ENCODE measurements around the gene SEMA3G.

DNA sequence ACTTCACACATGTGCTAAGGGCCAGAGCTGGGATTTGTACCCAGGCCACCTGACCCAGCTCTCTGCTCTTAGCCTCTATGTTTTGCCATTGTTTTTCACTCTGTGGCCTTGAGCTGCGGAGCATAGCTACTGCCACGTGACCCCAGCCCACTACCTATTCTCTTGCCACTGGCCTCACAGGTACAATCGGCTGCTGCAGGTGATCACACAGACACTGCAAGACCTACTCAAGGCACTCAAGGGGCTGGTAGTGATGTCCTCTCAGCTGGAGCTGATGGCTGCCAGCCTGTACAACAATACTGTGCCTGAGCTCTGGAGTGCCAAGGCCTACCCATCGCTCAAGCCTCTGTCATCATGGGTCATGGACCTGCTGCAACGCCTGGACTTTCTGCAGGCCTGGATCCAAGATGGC is 46.2 kb downstream of the SEMA3G start:
- TF ChIP-seq, protein P1, sequence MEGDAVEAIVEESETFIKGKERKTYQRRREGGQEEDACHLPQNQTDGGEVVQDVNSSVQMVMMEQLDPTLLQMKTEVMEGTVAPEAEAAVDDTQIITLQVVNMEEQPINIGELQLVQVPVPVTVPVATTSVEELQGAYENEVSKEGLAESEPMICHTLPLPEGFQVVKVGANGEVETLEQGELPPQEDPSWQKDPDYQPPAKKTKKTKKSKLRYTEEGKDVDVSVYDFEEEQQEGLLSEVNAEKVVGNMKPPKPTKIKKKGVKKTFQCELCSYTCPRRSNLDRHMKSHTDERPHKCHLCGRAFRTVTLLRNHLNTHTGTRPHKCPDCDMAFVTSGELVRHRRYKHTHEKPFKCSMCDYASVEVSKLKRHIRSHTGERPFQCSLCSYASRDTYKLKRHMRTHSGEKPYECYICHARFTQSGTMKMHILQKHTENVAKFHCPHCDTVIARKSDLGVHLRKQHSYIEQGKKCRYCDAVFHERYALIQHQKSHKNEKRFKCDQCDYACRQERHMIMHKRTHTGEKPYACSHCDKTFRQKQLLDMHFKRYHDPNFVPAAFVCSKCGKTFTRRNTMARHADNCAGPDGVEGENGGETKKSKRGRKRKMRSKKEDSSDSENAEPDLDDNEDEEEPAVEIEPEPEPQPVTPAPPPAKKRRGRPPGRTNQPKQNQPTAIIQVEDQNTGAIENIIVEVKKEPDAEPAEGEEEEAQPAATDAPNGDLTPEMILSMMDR (conservative IDR thresholded peaks at IDR 0.05): no peak
- no peak for TF ChIP-seq ZFX (IDR thresholded peaks at IDR 0.05)

Data from C4-2B (cell line).